ENCODE results near the gene POLD4. TPM values are rescaled to one million over a fixed set of nuclear protein-coding genes. Genes with fewer than 3 reads are reported as not detected.

The POLD4 gene
- total and polyA plus RNA-seq, 2 of the 13 experiments (the other 11 are each of a cell fraction or from before 2014, with no cell fraction given) = 10.5 to 27.4 TPM

DNA sequence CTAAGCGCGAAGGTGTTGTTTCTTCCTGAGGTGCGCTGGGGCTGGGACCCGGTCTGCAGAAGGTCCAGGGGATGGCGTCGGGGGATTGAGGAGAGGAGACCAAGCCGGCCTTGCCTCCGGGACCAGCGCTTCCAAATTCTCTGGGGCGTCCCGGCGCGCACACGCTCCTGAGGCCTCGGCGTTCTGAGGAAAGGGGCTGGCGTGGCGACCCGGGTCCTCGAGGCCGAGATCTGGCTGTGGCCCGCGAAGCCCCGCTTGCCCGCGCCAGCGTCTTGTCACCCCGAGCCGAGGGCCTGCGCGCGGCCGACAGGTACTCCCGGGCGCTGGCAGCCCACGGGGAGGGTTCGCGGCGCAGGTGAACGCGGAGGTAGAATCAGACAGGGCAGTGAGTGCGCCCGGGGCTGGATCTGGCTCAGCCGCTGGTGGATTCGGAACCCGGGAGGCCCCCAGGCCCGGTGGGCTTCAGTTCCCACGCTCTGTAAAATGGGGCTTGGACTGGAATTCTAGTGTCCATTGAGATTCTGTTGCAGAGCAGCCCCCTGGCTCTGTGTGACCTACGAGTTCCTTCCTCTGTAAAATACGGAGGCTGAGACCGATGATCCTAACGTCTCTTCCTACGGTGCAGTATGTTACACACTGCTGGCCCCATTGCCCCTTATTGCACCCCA is 35.3 kb downstream of the POLD4 start:
- TSS peak; percentile 48 for BruUV-seq (replicated peaks)
- ATAC-seq (peak; percentile 52), FAIRE-seq (no peak), DNase-seq (ENCODE audit: low spot score) (no peak)
- no peaks in the 10 kb centered on the region for H4K20me1 ChIP-seq (ENCODE audit: insufficient read depth, low read length)
- in situ Hi-C loops (cut with HindIII; ENCODE audit: extremely low pct_ligation_motif_present, low pct_unique_long_range_greater_than_20kb) = loop anchor here (5.0 kb wide), 2 partner anchors 56 to 236 kb away; no protein-coding TSS in a partner anchor
- peak overlapping the region; percentile 72 for H3K9ac ChIP-seq (ENCODE audit: insufficient read depth, low read depth, low read length)
- peak overlapping the region; percentile 46 for H2AFZ ChIP-seq (ENCODE audit: low read length)
- H3K27ac ChIP-seq (ENCODE audit: extremely low read length, insufficient read depth, low read length) = no peak overlapping the region
- peak overlapping the region; percentile 89 for H3K4me2 ChIP-seq (ENCODE audit: low read depth, low read length)
- peaks cover 15% of the 10 kb centered on the region for H3K4me1 ChIP-seq (ENCODE audit: insufficient read depth, low read length)
- no peaks in the 10 kb centered on the region for H3K79me2 ChIP-seq (ENCODE audit: insufficient read depth, low read length)
- 0% methylated on average over 7 of the region's 53 CpGs for WGBS (ENCODE audit: low lambda C conversion rate)
- ChIA-PET POLR2A (interaction anchor here (0.6 to 3.8 kb wide), 14 partner anchors 14 to 84 kb away, joined by 3 to 35 read pairs (median 4); partner anchors contain the start of genes ANKRD13D, GRK2, POLD4 and PPP1CA), CTCF (ENCODE audit: low intra/inter-chr PET ratio, low total read pairs) (interaction anchor here (0.6 to 2.5 kb wide), 5 partner anchors 29 to 237 kb away, joined by 3 to 31 read pairs (median 8); partner anchors contain the start of genes ANKRD13D and GRK2)
- intact Hi-C loops (cut with micrococcal nuclease; ENCODE audit: unreplicated experiment) = loop anchor here (1.0 to 10.0 kb wide), 3 partner anchors 56 to 236 kb away; partner anchors contain the start of gene KDM2A
- H3K27me3 ChIP-seq (ENCODE audit: control insufficient read depth in 1 of 2, insufficient read depth in 2 of 2, low read length in 2 of 2) = no peaks in the 10 kb centered on the region
- H3K4me3 ChIP-seq (replicated peaks in 1 of 3; ENCODE audit: insufficient read depth in 1 of 3, low read depth in 2 of 3, low read length in 3 of 3) = peak overlapping the region; percentile 64 to 85 (median 84)
- H3K36me3 ChIP-seq (replicated peaks in 1 of 2; ENCODE audit: control insufficient read depth in 1 of 2, insufficient read depth in 2 of 2, low read length in 2 of 2) = no peaks in the 10 kb centered on the region
- no peaks in the 10 kb centered on the region for H3K9me3 ChIP-seq (ENCODE audit: low read length)
- no peak for TF ChIP-seq ZNF841 (CRISPR knock-in tag; IDR thresholded peaks at IDR 0.05; ENCODE audit: borderline replicate concordance)
- peak; percentile 69; the same call in 1 of the 2 replicates for TF ChIP-seq KDM3A (CRISPR knock-in tag; IDR thresholded peaks at IDR 0.05; ENCODE audit: low read depth)
- TF ChIP-seq, protein P1, sequence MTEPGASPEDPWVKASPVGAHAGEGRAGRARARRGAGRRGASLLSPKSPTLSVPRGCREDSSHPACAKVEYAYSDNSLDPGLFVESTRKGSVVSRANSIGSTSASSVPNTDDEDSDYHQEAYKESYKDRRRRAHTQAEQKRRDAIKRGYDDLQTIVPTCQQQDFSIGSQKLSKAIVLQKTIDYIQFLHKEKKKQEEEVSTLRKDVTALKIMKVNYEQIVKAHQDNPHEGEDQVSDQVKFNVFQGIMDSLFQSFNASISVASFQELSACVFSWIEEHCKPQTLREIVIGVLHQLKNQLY (CRISPR knock-in tag; IDR thresholded peaks at IDR 0.05) = no peak
- TF ChIP-seq, protein P2, sequence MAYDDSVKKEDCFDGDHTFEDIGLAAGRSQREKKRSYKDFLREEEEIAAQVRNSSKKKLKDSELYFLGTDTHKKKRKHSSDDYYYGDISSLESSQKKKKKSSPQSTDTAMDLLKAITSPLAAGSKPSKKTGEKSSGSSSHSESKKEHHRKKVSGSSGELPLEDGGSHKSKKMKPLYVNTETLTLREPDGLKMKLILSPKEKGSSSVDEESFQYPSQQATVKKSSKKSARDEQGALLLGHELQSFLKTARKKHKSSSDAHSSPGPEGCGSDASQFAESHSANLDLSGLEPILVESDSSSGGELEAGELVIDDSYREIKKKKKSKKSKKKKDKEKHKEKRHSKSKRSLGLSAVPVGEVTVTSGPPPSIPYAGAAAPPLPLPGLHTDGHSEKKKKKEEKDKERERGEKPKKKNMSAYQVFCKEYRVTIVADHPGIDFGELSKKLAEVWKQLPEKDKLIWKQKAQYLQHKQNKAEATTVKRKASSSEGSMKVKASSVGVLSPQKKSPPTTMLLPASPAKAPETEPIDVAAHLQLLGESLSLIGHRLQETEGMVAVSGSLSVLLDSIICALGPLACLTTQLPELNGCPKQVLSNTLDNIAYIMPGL (CRISPR knock-in tag; IDR thresholded peaks at IDR 0.05; ENCODE audit: borderline replicate concordance in 1 of 2, low read depth in 1 of 2) = peak in 1 of 2 experiments; percentile 23; a peak in 1 of 4 replicates
- 0 out of 2 replicates have a peak, but pooled peaks have one; percentile 13 for TF ChIP-seq ZFP82 (CRISPR knock-in tag; IDR thresholded peaks at IDR 0.05; ENCODE audit: borderline replicate concordance)
- peak; percentile 81; the same call in 1 of the 2 replicates for TF ChIP-seq ZNF605 (CRISPR knock-in tag; IDR thresholded peaks at IDR 0.05)
- TF ChIP-seq, protein P3, sequence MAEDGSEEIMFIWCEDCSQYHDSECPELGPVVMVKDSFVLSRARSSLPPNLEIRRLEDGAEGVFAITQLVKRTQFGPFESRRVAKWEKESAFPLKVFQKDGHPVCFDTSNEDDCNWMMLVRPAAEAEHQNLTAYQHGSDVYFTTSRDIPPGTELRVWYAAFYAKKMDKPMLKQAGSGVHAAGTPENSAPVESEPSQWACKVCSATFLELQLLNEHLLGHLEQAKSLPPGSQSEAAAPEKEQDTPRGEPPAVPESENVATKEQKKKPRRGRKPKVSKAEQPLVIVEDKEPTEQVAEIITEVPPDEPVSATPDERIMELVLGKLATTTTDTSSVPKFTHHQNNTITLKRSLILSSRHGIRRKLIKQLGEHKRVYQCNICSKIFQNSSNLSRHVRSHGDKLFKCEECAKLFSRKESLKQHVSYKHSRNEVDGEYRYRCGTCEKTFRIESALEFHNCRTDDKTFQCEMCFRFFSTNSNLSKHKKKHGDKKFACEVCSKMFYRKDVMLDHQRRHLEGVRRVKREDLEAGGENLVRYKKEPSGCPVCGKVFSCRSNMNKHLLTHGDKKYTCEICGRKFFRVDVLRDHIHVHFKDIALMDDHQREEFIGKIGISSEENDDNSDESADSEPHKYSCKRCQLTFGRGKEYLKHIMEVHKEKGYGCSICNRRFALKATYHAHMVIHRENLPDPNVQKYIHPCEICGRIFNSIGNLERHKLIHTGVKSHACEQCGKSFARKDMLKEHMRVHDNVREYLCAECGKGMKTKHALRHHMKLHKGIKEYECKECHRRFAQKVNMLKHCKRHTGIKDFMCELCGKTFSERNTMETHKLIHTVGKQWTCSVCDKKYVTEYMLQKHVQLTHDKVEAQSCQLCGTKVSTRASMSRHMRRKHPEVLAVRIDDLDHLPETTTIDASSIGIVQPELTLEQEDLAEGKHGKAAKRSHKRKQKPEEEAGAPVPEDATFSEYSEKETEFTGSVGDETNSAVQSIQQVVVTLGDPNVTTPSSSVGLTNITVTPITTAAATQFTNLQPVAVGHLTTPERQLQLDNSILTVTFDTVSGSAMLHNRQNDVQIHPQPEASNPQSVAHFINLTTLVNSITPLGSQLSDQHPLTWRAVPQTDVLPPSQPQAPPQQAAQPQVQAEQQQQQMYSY (CRISPR knock-in tag; IDR thresholded peaks at IDR 0.05) = peak; percentile 51; the same call in 1 of the 2 replicates
- TF ChIP-seq, protein P4, sequence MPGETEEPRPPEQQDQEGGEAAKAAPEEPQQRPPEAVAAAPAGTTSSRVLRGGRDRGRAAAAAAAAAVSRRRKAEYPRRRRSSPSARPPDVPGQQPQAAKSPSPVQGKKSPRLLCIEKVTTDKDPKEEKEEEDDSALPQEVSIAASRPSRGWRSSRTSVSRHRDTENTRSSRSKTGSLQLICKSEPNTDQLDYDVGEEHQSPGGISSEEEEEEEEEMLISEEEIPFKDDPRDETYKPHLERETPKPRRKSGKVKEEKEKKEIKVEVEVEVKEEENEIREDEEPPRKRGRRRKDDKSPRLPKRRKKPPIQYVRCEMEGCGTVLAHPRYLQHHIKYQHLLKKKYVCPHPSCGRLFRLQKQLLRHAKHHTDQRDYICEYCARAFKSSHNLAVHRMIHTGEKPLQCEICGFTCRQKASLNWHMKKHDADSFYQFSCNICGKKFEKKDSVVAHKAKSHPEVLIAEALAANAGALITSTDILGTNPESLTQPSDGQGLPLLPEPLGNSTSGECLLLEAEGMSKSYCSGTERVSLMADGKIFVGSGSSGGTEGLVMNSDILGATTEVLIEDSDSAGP (CRISPR knock-in tag; IDR thresholded peaks at IDR 0.05; ENCODE audit: borderline replicate concordance) = peak; percentile 67; the same call in 1 of the 2 replicates
- TF ChIP-seq HNF4G (IDR thresholded peaks at IDR 0.05; ENCODE audit: borderline replicate concordance, low read depth, low read length) = no peak
- no peak for TF ChIP-seq HNF4G (CRISPR knock-in tag; IDR thresholded peaks at IDR 0.05; ENCODE audit: borderline replicate concordance, low read depth)
- TF ChIP-seq, protein P5, sequence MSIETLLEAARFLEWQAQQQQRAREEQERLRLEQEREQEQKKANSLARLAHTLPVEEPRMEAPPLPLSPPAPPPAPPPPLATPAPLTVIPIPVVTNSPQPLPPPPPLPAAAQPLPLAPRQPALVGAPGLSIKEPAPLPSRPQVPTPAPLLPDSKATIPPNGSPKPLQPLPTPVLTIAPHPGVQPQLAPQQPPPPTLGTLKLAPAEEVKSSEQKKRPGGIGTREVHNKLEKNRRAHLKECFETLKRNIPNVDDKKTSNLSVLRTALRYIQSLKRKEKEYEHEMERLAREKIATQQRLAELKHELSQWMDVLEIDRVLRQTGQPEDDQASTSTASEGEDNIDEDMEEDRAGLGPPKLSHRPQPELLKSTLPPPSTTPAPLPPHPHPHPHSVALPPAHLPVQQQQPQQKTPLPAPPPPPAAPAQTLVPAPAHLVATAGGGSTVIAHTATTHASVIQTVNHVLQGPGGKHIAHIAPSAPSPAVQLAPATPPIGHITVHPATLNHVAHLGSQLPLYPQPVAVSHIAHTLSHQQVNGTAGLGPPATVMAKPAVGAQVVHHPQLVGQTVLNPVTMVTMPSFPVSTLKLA (IDR thresholded peaks at IDR 0.05) = no peak
